HepG2 (cell line): ENCODE data around the gene NUDT2. TPM values are rescaled to one million over a fixed set of nuclear protein-coding genes. Genes with fewer than 3 reads are reported as not detected.

Source experiments
- CENPBD1 ChIP-seq: sonication (generic); formaldehyde crosslinking; IDR thresholded peaks from 2 replicates; pipeline ENCODE4 v1.8.0; 2022; ENCODE audit warnings: missing genetic modification reagents, low read depth, mild to moderate bottlenecking, borderline replicate concordance
- GPN1 ChIP-seq: sonication (generic); formaldehyde crosslinking; IDR thresholded peaks from 2 replicates; pipeline ENCODE4 v1.5.1; 2020; ENCODE audit warnings: missing genetic modification reagents, borderline replicate concordance
- HDAC1 ChIP-seq: sonication (generic); formaldehyde crosslinking; IDR thresholded peaks from 2 replicates; pipeline ENCODE4 v1.5.1; 2020; ENCODE audit warnings: mild to moderate bottlenecking, missing genetic modification reagents
- IRF2 ChIP-seq: IDR thresholded peaks from 2 replicates; pipeline ENCODE4 v1.6.1; 2018; ENCODE audit warnings: missing genetic modification reagents, missing compliant biosample characterization
- JUND ChIP-seq: sonication (generic); formaldehyde crosslinking; IDR thresholded peaks from 2 replicates; pipeline ENCODE4 v1.8.0; 2022; ENCODE audit warnings: mild to moderate bottlenecking, missing genetic modification reagents
- MAZ ChIP-seq, 2 experiments: sonication (generic) in 1 of 2; formaldehyde crosslinking in 1 of 2; IDR thresholded peaks; 2 replicates each; pipeline versions ENCODE4 v1.5.0 to v1.6.1; 2012 to 2020; ENCODE audit warnings: low read depth in 2 of 2, mild to moderate bottlenecking in 2 of 2, borderline replicate concordance in 1 of 2, improper control_type of control experiment in 1 of 2, low read length in 1 of 2, missing genetic modification reagents in 1 of 2, moderate library complexity in 1 of 2
- MIER3 ChIP-seq: IDR thresholded peaks from 2 replicates; pipeline ENCODE4 v1.6.1; 2016; ENCODE audit warnings: missing compliant biosample characterization, borderline replicate concordance
- MZF1 ChIP-seq: sonication (generic); formaldehyde crosslinking; IDR thresholded peaks from 2 replicates; pipeline ENCODE4 v1.8.1; 2023; ENCODE audit warnings: mild to moderate bottlenecking, missing genetic modification reagents, borderline replicate concordance
- NCOR1 ChIP-seq: fragments of 200-600 bp; sonication (generic); IDR thresholded peaks from 2 replicates; pipeline ENCODE4 v1.7.0; 2017; ENCODE audit warnings: antibody characterized with exemption, low read length, borderline replicate concordance
- NRL ChIP-seq: sonication (generic); formaldehyde crosslinking; IDR thresholded peaks from 2 replicates; pipeline ENCODE4 v1.5.0; 2020; ENCODE audit warnings: missing genetic modification reagents, mild to moderate bottlenecking, moderate library complexity, borderline replicate concordance
- POGZ ChIP-seq: sonication (generic); formaldehyde crosslinking; IDR thresholded peaks from 2 replicates; pipeline ENCODE4 v1.4.0; 2020; ENCODE audit warnings: mild to moderate bottlenecking, missing genetic modification reagents
- PRDM4 ChIP-seq: sonication (generic); formaldehyde crosslinking; IDR thresholded peaks from 2 replicates; pipeline ENCODE4 v1.9.0; 2021; ENCODE audit warnings: missing genetic modification reagents, borderline replicate concordance
- PRMT3 ChIP-seq: sonication (generic); formaldehyde crosslinking; IDR thresholded peaks from 2 replicates; pipeline ENCODE4 v1.8.1; 2022; ENCODE audit warnings: low read depth, mild to moderate bottlenecking, moderate library complexity, missing genetic modification reagents, borderline replicate concordance
- REXO4 ChIP-seq: sonication (generic); formaldehyde crosslinking; IDR thresholded peaks from 2 replicates; pipeline ENCODE4 v1.8.0; 2022; ENCODE audit warnings: missing genetic modification reagents, mild to moderate bottlenecking, borderline replicate concordance
- ZFP37 ChIP-seq: sonication (generic); formaldehyde crosslinking; IDR thresholded peaks from 2 replicates; pipeline ENCODE4 v1.4.0; 2020; ENCODE audit warnings: missing genetic modification reagents, borderline replicate concordance
- ZNF3 ChIP-seq: IDR thresholded peaks from 2 replicates; pipeline ENCODE4 v1.7.0; 2017; ENCODE audit warnings: inconsistent platforms
- ZNF337 ChIP-seq: sonication (generic); formaldehyde crosslinking; IDR thresholded peaks from 2 replicates; pipeline ENCODE4 v1.5.1; 2020; ENCODE audit warnings: missing genetic modification reagents, low read depth, mild to moderate bottlenecking, borderline replicate concordance
- ZNF446 ChIP-seq: sonication (generic); formaldehyde crosslinking; IDR thresholded peaks from 2 replicates; pipeline ENCODE4 v1.5.0; 2020; ENCODE audit warnings: mild to moderate bottlenecking, missing genetic modification reagents
- ZNF564 ChIP-seq: sonication (generic); formaldehyde crosslinking; IDR thresholded peaks from 2 replicates; pipeline ENCODE4 v1.8.1; 2023; ENCODE audit warnings: mild to moderate bottlenecking, missing genetic modification reagents
- ZNF703 ChIP-seq: sonication (generic); formaldehyde crosslinking; IDR thresholded peaks from 2 replicates; pipeline ENCODE4 v1.5.1; 2020; ENCODE audit warnings: missing genetic modification reagents, mild to moderate bottlenecking, moderate library complexity, borderline replicate concordance
- ZNF776 ChIP-seq: sonication (generic); formaldehyde crosslinking; IDR thresholded peaks from 2 replicates; pipeline ENCODE4 v1.4.0; 2020; ENCODE audit warnings: mild to moderate bottlenecking, missing genetic modification reagents
- ZUFSP ChIP-seq: sonication (generic); formaldehyde crosslinking; IDR thresholded peaks from 2 replicates; pipeline ENCODE4 v1.9.0; 2021; ENCODE audit warnings: missing genetic modification reagents, mild to moderate bottlenecking, borderline replicate concordance
- polyA plus RNA-seq, 8 experiments: library from polyadenylated mRNA; depleted of rRNA in 3 of 8; stranded (reverse) in 7 of 8; unstranded in 1 of 8; fragments of >200 nt; fragmentation: Illumina TruSeq in 4 of 8; extraction: Trizol in 4 of 8; gene quantifications; 2 replicates each; pipeline versions ENCODE4 v1.2.1 to v1.2.3, GENCODE V29; 2011 to 2016; ENCODE audit warnings: low read depth in 4 of 8, missing spikeins in 1 of 8, mixed read lengths in 1 of 8; ENCODE audit not compliant: insufficient read depth in 1 of 8
- total RNA-seq, 5 experiments: library from RNA; depleted of rRNA; stranded (reverse); fragments of >200 nt; fragmentation: Illumina TruSeq; extraction: Trizol; gene quantifications; 2 replicates each; pipeline ENCODE4 v1.2.3, GENCODE V29; 2016; ENCODE audit warnings: low read depth in 1 of 5
- TF ChIP-seq, protein P1 (sequence below): sonication (generic); formaldehyde crosslinking; IDR thresholded peaks from 2 replicates; pipeline ENCODE4 v1.5.1; 2020; ENCODE audit warnings: missing genetic modification reagents, mild to moderate bottlenecking, borderline replicate concordance

The NUDT2 gene
- total and polyA plus RNA-seq, 2 of the 13 experiments (the other 11 are each of a cell fraction or from before 2014, with no cell fraction given): 19.9 to 24.6 TPM

- TF ChIP-seq ZNF446: no peak
- peak; percentile 9; the same call in 1 of the 2 replicates for TF ChIP-seq ZNF337 (CRISPR knock-in tag)
- TF ChIP-seq, protein P1, sequence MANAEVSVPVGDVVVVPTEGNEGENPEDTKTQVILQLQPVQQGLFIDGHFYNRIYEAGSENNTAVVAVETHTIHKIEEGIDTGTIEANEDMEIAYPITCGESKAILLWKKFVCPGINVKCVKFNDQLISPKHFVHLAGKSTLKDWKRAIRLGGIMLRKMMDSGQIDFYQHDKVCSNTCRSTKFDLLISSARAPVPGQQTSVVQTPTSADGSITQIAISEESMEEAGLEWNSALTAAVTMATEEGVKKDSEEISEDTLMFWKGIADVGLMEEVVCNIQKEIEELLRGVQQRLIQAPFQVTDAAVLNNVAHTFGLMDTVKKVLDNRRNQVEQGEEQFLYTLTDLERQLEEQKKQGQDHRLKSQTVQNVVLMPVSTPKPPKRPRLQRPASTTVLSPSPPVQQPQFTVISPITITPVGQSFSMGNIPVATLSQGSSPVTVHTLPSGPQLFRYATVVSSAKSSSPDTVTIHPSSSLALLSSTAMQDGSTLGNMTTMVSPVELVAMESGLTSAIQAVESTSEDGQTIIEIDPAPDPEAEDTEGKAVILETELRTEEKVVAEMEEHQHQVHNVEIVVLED (CRISPR knock-in tag): no peak
- 0 out of 2 replicates have a peak, but pooled peaks have one; percentile 21 for TF ChIP-seq MIER3 (CRISPR knock-in tag)
- TF ChIP-seq GPN1 (CRISPR knock-in tag): no peak
- TF ChIP-seq ZFP37 (CRISPR knock-in tag): no peak
- TF ChIP-seq JUND (CRISPR knock-in tag): no peak
- peak; percentile 63 for TF ChIP-seq POGZ (CRISPR knock-in tag)
- no peak for TF ChIP-seq PRDM4
- TF ChIP-seq REXO4 (CRISPR knock-in tag): no peak
- no peak for TF ChIP-seq ZNF776 (CRISPR knock-in tag)
- TF ChIP-seq IRF2 (CRISPR knock-in tag): peak; percentile 71; the same call in 1 of the 2 replicates
- TF ChIP-seq PRMT3 (CRISPR knock-in tag): no peak
- peak; percentile 59; the same call in 1 of the 2 replicates for TF ChIP-seq ZNF564
- TF ChIP-seq NCOR1: peak; percentile 83; the same call in 1 of the 2 replicates
- TF ChIP-seq ZNF3 (CRISPR knock-in tag): no peak
- TF ChIP-seq CENPBD1 (CRISPR knock-in tag): no peak
- no peak for TF ChIP-seq ZNF703
- TF ChIP-seq MZF1 (CRISPR knock-in tag): no peak
- TF ChIP-seq MAZ (IDR thresholded peaks at IDR 0.05; ENCODE audit: borderline replicate concordance, low read depth, low read length): no peak
- peak; percentile 77 for TF ChIP-seq MAZ (CRISPR knock-in tag; IDR thresholded peaks at IDR 0.05; ENCODE audit: low read depth)
- no peak for TF ChIP-seq ZUFSP (CRISPR knock-in tag)
- TF ChIP-seq NRL: no peak
- TF ChIP-seq HDAC1 (CRISPR knock-in tag): 0 out of 2 replicates have a peak, but pooled peaks have one; percentile 51
These were observed 45.7 kb downstream of the NUDT2 start (continued) for GRCh38 chr9:34374905-34375552.
